NOMO-1 (cell line): Measurements from ENCODE around the gene IPO5.

ENCODE experiments used
- DNase-seq, 2 experiments: peaks; one replicate each; lab custom pipeline; 2025; ENCODE audit not compliant: unreplicated experiment in 2 of 2; lab: John Stamatoyannopoulos, UW

Gene IPO5

DNA sequence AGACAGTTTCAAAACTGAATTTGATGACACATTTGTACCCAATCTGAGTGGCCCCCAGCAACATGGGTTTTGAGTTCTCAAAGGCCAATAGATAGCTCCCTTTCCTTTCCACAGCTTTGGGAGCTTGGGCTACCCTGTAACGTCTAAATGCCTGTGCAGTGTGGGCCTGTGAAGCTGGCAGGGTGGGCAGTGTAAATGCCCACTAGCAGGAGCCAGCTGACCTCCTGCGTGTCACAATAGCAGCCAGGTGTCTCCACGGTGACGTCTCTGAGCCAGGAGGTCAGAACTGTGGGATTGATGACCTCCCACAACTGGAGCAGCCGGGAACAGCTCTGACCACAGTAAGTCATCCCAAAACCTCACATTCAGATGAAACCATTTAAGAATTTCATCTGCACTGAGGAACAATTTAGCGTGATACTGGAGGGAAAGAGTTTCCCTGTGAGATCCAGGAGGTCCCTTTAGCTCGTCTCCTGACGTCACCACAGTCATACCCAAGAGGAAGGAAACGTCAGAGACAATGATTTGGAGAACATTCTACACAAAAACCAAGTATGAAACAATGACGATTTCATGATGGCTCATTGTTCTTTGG, at the start of gene IPO5:
TSS of gene IPO5 (plus strand) at position 300 of the 595 bp plus-strand sequence. CDS start 23,022 bp downstream, outside the sequence.
- no peak for DNase-seq

DNA sequence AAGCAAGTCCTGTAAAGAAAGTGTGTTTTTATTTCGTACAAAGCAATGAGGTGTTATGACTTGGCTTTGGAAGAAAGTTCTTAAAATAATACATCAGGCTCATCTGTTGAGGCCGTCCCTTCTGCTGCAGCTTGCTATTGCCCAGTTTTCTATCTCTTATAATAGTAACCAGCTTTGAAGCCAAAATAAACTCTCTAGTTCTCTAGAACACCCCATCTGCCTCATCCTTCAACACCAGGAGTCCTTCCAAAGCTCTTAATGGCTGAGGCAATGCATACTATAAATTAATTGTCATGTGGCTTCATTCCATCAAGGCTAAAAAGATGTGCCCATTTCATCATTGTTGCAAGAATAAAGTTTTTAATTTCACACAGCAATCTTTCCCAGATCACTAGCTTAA, 49.4 kb upstream of the IPO5 start:
- DNase-seq: no peak

DNA sequence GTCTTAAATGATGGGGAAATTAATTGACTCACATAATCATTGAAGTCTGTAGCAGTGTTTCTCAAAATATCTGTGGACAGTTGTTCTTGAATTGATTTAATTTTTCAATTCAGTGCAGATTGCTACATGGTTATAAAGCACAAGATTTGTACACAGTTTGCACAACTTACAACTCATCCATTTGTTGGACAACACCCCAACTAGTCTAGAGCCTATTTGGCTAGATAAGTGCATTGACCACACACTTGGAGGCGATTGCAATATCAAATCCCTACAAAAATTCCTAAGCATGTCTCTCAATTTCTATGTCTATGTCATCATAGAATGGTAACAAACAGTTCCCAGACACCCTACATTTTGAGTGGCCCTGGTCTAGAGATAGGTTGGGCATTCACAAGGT, 48.0 kb upstream of the IPO5 start:
- DNase-seq: no peak

DNA sequence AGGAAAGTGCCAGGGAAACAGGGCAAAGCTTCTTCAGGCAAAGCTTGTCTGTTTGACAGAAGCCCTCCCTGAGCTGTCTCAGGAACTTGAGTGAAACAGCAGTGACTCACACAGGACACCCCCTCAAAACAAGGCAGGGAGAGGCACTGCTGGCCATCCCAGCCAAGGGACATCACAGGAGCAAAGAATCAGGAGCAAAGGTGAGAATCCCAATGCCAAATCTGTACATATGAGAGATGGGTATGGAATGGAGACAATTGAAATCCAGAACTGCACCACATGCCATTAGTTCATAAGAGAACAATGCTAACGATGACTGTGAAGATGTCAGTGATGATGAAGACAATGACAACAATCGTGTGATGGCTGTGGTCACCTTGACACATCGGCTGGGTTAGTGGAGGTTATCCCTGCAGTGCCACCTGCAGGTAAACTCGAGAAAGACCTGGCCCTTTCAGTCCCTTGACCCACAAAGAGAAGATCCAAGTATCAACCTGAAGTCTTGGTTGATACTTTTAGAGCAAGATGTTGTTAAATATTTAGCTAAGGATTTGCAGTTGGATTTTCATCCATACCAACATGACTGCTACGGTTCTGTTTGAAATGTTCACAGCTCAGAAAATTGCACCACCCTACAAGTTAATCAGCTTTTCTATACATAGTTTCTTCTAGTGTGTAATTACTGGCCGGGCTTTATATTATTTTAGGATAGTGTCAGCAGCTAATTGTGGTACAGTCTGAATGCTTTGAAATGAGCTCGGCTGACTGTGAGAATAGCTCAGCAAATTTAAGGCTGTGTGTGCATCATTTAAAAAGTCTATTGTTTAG, 42.0 kb upstream of the IPO5 start:
- no peak for DNase-seq

DNA sequence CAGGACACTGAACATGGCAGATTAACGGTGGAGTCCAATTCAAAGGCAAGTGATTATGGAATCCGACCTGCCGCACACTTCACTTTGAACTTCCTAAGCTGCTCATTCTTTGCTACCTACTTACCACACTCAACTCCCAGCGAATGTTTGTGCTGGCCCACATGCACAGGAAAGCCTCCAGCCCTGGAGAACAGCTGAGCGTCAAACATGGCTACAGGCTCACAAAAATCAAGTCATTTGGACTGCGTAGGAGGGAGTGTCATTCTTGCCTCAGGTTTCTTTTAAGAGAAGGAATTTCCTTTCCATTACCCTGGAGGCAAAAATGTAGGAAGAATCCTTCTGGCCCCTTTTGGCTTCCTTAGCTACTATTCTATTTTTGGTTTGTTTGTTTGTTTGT, 41.3 kb upstream of the IPO5 start:
- DNase-seq: no peak

DNA sequence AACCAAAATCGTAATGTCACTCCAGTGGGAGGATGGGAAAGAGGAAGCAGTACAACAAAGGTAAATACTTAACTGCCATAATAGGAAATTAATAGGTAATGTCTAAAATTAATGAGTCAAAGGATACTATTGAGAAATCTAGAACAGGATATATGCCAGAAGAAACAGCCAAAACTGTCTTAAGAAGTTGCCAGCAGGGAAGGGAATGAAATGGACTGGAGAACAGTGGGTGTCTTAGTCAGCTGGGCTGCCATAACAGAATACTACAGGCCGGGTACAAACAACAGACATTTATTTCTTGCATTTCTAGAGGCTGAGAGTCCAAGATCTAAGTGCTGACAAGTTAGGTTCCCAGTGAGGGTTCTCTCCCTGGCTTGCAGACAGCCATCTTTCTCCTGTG, 40.3 kb upstream of the IPO5 start:
- DNase-seq: no peak

DNA sequence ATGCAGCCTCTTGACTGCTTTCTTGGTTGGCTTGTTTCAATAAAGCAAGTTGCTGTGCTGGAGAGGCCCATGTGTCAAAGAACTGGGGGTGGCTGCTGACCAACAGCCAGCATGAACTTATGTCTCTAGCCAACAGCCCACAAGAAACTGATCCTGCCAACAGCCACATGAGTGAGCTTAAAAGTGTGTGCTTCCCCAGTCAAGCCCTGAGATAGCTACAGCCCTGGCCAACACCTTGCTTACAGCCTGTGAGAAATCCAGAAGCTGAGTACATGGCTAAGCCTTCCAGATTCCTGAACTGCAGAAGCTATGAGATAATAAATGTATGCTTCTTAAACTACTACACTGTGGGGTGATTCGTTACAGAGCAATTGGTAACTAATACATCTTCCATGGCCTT, 38.9 kb upstream of the IPO5 start:
- DNase-seq: no peak

DNA sequence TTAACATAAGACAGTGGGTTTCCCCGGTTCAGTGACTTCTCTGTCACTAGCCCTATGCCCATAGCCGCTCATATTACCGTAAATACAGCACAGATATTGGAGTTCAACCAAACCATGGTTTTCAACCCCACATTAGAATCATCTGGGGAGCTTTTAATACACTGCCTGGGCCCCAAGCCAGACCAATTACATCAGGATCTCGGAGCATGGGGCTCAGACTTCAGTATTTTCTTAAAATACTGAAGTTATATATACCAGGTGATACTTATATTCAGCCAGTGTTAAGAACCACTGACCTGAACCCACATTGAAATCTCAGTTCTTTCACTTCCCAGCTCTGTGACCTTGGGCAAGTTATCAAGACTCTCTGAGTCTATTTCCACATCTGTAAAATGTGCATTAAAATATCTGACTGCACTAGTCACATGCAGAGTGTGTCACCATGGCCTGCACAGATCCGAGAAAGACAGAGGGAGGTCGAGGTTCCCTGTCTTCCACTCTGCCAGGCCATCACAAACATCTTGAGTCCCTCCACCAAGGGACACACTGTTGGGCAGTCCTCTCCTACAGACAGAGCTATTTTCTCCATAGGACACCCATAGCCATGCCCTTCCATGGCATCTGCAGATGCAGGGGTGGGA, 32.2 kb upstream of the IPO5 start:
- no peak for DNase-seq

DNA sequence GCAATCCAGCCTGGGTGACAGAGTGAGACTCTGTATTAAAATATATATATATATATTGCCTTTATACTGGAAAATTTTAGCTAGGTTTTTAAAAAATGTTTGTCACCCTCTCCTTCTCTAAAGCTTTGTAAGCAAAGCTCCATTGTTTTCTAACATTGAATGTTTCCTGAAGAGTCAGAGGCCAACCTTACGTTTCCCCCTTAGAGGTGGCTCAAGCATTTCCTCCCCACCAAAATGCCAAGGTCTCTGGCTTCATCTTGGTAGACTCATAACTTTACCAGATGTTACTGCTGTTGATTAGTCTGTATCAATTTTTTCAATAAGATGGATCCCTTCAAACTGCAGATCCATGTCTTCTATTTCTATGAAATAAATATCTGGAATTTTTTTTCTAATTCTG, 25.2 kb upstream of the IPO5 start:
- no peak for DNase-seq

DNA sequence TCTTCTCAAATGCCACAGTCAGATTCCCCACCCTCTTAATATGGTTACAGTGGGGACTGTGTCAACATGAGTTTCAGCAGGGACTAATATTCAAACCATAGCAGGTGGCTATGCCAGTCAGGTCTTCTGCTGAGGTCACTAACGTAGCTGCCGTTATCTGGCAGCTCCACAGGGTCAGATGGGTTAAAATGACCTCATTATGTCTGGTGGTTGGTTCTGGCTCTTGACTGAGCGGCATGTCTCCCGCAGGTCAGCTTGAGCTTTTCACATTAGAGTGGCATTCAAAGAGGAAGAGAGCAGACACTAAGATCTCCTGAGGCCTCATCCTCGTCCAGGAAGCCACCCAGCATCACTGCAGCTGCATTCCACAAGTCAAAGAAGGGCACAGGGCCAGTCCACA, 21.4 kb upstream of the IPO5 start:
- no peak for DNase-seq

DNA sequence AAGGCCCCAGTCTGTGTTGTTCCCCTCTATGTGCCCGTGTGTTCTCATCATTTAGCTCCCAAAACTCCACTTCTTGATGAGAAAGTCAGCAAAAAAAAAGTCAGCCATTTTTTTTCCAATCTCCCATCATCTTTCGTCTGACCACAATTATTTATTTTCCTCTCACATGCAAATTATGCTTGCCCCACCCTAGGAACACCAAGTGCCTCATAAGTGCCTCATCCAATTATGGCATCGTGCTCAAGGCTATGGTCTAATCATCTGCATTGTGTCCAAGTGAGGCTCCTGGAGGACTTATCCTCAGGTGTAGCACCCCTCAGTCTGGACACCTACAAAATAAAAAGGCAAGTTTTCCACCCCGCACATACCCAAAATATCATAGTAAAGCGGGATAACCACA, 20.8 kb upstream of the IPO5 start:
- DNase-seq: no peak

DNA sequence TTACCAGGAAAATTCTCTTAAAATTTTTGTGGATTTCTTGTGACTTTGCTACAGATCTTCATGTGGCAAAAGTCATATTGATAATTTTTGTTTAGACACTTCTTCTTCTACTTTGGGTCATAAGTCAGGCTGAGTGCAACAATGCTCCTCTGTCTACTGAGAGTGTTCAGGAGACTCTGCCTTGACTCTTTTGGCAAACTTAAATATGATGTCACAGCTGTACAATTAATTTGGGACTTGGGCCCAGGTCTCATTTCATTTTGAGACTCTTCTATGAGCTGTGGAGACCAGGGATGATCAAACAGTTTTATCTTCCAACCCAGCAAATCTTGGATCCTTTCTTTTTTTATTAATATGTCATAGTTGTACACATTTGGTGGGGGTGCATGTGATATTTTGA, 19.7 kb upstream of the IPO5 start:
- no peak for DNase-seq

DNA sequence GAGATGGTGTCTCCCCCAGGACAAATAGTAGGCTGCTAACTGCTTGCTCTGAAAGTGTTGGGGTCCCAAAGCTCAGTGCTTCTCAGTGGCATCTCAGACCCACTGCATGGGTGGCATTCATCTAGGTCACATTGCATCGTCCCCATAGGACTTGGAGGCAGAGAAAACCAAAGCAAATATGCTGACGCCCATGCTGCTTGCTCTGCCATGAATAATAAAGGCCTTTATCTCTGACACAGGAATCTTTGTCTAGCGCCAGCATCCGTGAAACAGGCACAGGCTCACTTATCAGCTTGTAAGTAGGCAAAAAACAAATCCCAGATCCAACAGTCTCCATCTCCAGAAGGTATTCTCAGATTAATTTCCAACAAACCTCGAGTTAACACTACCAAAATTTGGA, 18.9 kb upstream of the IPO5 start:
- no peak for DNase-seq

DNA sequence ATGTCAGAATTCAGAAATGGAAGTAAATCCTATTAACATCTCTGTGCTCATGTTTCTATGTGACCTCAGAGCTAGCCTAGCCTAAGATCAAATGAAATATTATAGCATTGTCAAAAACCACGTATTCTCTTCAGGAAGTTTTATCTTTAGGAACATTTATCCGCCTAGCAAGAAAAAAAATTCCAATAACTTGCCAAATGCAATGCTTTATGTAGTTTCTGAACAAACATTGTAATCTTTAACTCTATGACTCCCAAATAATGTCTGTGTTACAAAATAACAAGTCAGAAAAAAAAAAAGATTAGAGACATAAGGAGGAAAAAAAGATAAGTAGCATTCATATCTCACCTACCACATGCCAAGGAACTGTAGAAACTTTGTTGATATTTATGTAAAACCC, 18.4 kb upstream of the IPO5 start:
- DNase-seq: no peak

DNA sequence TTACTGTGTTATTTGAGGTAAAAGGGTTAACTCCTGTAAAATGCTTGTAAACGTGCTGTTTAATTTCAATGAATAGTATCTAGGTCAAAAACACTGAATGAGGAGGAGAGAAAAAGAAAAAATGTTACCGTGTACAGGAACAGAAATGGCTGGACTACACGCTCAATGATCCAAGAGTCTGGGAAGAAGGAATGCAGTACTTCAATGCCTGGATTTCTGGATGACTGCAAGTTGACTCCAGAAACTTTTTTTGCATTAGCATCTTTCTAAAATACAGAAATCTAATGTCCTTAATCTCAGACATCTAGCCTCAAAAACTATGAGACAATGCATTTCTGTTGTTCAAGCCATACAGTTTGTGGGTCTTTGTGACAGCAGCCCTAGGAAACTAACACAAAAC, 17.4 kb upstream of the IPO5 start:
- no peak for DNase-seq

DNA sequence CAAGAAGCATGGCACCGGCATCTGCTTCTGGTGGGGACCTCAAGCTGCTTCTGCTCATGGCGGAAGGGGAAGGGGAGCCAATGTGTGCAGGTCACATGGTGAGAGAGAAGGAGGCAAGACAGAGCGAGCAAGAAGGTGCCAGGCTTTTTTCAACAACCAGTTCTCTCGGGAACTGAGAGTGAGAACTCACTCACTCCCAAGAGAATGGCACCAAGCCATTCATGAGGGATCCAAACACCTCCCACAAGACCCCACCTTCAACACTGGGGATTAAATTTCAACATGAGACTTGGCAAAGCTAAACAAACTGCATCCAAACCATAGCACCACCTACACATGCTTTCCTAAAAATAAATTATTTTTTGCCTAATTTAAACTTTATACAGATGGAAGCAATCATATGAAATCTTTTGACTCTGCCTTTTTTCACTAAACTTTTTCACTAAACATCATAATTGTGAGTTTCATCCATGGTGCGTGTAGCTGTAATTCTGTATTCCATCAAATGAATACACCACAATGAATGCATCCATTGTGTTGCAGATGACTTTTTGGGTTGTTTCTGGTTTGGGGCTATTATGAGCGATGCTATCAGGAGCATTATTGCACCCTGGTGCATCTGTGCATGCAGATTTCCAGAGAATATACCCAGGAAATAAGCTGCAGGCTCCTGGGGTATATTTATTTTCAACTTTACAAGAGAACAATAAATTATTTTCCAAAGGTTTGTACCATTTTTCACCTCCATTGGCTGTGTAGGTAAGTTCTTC, 14.6 kb upstream of the IPO5 start:
- DNase-seq: no peak

DNA sequence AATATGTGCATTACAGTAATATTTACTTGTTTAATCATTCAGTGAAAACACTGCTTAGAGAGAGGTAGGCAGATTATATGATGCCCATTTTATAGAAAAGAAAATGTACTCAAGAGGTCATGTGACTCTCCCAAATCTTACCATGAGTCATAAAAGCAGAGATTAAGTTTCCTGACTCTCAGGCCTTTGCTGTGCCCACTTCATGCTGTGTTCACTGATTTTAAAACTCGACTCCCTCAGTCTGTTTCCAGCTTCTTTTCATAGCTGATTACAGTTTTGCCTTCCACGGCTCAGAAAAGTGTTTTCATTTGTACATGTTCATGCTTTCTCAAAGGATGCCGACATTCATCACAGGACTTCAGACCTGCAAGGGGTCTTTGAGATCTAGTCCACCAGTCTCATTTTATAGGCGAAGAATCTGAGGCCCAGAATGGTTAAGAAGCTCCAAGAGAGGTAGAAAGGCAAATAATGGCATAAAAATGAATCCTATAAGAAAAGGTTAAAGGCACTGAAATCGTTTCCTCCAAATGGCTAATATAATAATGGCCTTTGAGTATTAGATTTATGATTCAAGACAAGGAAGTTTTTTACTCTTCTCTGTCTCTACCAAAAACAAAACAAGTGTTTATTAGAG, 9.0 kb upstream of the IPO5 start:
- DNase-seq: no peak

DNA sequence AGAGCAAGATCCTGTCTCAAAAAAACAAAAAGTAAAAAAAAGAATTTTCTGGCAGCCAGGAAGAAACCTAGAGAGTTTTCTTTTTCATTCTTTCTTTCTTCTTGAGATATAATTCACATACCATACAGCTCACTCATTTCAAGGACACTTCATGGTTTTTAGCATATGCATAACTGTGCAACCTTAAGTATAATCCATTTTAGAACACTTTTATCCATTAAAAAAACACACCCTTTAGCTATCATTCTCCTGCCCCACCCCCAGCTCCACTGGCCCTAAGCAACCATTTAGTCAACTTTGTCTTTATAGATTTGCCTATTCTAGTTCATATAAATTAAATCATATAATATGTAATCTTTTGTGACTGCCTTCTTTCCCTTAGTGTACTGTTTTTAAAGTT, 8.1 kb upstream of the IPO5 start:
- DNase-seq: no peak

DNA sequence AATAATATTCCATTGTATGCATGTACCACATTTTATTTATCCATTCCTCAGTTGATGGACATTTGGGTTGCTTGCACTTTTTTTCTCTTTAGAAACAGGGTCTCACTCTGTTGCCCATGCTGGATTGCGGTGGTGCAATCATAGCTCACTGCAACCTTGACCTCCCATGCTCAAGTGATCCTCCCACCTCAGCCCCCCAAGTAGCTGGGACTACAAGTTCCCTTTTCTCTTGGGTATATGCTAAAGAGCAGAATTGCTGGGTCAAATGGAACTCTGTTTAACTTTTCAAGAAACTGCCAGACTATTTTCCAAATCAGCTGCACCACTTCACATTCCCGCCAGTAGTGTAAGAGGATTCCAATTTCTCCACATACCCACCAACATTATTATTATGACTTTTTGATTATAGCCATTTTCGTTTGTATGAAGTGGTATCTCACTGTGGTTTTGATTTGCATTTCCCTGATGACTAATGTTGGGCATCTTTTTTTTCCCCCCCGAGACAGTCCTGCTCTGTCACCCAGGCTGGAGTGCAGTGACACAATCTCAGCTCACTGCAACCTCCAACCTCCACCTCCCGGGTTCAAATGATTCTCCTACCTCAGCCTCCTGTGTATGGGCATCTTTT, 7.6 kb upstream of the IPO5 start:
- DNase-seq: no peak

DNA sequence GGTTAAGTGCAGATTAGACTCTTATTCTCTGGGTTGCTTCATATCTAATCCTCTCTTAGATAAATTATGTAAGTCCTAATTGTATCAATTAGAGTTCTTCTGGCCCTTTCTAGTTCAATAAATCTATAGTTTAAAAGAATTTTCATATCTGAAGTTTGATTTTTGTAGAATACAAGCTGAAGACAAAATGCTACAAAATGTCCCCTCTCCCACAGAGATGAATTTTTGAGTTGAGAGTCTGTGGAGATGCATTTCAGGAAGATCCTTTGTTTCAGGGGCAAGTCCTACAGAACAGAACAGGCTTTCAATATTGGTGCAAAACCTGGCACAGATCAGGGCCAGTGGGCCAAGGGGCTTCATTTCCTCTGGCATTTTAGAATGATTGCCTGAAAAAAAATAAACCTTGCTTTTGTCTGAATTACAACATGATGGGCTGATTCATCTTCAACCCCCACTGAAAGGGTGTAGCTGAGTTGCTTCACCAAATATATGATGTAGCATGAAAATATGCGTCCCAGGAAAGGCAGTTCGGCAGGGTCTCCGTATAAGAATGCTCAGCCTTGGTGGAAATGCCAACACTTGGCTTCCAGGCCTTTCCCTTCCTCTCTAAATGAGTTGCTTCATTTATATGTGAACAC, 6.4 kb upstream of the IPO5 start:
- DNase-seq: no peak
